HG03135 (cell line): ENCODE data around the gene PARK7.

Experiments used
- ATAC-seq: cut with Tn5 transposase; IDR thresholded peaks from one replicate; pipeline ENCODE4 v1.9.1; 2021; ENCODE audit warnings: mild to moderate bottlenecking, moderate library complexity; ENCODE audit not compliant: unreplicated experiment

Gene PARK7

DNA sequence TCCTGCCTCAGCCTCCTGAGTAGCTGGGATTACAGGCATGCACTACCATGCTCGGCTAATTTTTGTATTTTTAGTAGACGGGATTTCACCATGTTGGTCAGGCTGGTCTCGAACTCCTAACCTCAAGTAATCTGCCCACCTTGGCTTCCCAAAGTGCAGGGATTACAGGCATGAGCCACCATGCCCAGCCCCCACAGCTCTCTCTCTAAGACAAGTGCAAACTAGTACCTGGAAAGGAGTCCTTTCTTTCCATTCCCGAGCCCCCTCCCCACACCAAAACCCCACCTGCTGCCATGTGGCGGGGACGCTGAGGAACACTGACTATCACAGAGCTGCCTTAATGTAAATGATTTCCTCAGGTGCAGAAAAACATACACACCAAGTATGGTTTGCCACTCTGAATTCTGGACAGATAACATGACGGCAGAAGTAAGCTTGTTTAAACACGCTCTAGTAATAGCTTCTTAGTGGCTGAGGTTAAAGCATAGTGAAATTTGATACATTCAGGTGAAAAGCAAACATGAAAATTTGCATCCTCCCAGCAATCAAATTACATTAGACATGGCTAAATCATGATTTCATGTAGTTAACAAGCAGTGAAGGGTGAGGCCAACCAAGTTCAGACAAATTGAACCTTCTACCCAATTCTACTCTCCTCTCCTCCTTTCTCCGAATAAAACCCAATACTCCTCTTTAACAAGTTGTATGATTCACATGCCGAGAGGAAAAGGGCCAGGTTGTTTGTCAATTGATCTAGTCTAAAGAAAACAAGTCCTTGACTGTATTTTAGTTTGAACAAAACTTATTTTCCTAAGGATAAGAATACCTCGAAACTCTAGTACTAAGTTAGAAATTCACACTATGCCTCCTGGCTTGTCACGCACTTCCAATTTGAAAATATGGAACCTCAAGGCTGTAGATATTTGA lies 44.8 kb downstream of the PARK7 start:
- no peak for ATAC-seq

- no peak for ATAC-seq
Measured at GRCh38 chr1:8009043-8010002, 47.8 kb downstream of the PARK7 start.

DNA sequence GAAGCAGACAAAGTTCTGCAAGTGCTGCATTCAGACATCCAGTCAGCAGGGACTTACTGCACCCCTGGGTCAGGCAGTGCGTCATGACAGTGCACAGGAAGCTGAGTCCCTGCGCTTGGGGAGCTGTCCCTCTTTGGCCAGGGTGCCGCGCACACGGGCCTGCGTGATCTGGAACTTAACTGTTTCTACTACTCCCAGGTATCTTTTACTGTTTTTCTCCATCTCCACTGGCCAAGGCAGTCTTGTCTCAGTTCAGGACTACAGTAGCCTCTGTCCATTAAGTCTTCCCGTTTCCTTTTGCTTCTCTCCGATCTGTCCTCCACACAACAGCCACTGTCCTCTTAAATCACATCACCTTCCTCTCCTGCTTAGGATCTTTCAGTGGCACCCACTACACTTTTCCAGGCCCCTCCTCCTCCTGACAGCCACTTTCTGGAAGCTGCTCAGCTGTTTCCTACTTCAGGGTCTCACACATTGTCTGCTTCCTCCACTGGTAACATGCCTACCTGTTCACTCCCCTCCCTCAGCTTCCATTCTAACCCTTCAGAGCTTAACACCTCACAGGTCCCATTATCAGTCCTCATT lies 48.7 kb downstream of the PARK7 start:
- ATAC-seq, result no peak

DNA sequence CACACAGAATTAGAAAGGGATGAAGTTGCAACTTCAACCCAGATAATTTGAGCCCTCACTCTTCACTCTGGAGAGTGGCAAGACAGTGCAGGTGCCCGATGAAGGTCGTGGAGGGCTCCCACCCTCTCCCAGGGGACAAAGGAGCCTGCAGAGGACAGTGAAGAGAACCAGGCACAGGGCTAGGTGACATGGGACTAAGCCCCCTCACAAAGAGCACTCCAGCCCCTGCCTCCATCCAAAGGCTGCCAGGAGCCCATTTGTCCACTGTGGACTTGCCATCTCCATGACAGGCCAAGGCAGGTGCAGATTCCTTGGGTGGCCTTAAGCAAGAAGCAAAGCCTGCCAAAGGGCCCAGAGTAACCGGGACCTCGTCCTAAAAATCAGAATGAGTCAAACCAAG lies 49.5 kb downstream of the PARK7 start:
- no peak for ATAC-seq

DNA sequence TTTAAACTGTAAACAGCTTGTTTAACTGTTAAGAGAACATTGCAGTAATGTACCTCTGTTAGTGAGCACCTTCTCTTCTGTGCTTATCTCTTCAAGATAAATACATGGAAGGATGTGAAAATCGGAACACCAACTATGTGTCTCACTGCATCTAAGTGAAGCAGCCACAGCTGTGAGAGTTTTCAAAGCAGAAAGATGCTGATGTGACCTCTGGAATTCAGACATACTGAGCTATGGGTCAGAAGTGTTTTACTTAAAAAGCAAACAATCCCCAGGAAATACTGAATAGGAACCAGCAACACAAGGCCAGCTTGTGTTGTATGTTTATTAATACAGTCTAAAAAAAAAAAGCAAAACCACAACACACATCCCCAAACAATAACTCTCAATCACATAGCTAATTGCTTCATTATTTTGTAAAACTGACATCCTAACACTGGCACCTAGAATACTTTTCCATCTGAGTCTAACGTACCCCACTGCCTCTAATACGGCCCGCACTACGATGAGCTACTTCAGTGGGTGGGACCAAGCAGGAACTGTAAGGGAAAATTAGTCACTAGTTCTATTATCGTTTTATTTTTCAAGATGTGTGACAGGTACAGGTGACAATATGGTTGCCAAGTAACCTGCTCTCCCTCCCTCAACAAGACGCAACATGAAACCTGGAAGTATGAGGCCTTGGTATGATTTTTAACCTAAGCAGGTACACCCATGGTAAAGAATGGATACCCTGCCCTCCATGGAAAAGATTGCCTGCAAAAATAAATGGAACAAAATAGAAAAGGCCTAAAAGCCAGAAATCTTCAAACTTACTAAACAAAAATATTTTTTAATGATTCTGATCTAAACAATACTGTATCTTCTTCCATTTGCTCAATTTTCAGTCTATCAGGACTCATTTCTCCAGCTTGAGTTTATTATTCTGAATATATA lies 50.7 kb downstream of the PARK7 start:
- ATAC-seq, result no peak

DNA sequence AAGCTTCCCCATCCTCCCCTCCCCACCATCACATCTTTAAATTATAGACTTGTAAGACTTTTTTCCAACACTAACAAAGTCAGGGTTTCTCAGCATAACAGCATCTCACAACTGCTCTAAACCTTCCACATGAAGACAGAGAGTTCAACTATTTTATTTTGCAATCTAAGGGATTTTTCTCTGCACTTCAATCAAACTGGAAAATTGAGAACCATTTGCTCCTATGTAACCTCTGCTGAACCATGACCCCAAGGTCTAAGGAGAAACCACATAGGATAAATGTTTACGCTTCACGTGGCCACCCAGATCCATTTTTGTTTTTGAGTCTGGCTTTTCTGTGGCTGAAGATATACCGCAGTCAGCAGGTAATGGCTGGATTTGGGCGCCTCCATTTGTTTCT lies 51.4 kb downstream of the PARK7 start:
- no peak for ATAC-seq

DNA sequence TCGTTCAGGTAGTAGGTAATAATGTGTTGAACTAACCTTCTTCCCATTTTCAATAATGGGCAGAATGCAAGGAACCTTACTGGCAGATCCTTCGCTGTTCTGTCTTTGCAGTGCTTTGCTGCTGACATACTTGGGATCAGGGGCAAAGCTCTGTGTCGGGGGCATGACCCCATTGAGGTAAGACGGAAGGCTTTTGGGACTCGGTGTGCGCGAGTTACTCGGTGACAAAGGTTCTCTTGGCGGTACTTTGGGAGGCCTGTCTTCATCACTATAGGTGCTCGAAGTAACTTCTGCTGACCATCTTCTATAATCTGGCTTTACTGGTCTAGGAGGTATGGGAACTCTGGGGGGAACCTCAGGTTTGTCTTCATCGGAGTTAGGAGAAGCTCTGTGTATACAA lies 51.9 kb downstream of the PARK7 start:
- ATAC-seq, result no peak

GRCh38 chr1:8013800-8014199 lies 52.3 kb downstream of the PARK7 start:
- ATAC-seq, result no peak

- ATAC-seq, result no peak
Measured at GRCh38 chr1:8014381-8014988, 53.0 kb downstream of the PARK7 start.

- no peak for ATAC-seq
Measured at GRCh38 chr1:8015036-8015808, 53.7 kb downstream of the PARK7 start.

DNA sequence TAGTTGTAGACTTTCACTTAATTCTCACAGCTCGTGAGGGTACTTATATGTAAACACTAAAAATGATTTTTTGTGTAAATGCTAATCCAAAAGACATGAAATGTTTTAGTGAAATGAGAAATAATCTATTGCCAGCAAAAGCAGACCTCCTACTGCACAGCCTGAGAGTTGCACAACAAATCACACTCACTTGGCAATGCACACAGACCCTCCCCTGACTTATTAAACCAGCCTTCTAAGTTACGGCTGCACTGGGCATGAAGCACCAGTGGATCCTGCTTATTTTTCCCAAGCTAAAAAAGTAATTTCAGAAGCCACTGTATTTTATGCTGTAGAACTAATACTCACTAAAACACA lies 54.3 kb downstream of the PARK7 start:
- no peak for ATAC-seq

GRCh38 chr1:8016210-8016894 lies 54.8 kb downstream of the PARK7 start:
- ATAC-seq, result no peak

DNA sequence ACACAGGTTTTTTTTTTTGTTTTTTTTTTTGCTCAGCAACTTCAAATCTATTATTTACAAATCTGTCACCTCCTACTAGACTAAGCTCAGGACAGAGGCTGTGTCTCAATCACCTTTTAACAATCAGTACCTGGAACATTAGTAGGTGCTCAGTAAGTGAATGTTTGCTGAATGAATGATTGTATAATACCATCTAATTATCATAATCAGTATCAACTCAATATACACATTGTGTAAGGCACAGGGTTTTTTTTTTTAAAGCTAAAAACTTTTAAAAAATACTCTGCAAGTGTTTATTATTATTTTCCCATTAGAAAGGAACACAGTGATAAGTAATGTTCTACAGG lies 55.4 kb downstream of the PARK7 start:
- ATAC-seq, result no peak

DNA sequence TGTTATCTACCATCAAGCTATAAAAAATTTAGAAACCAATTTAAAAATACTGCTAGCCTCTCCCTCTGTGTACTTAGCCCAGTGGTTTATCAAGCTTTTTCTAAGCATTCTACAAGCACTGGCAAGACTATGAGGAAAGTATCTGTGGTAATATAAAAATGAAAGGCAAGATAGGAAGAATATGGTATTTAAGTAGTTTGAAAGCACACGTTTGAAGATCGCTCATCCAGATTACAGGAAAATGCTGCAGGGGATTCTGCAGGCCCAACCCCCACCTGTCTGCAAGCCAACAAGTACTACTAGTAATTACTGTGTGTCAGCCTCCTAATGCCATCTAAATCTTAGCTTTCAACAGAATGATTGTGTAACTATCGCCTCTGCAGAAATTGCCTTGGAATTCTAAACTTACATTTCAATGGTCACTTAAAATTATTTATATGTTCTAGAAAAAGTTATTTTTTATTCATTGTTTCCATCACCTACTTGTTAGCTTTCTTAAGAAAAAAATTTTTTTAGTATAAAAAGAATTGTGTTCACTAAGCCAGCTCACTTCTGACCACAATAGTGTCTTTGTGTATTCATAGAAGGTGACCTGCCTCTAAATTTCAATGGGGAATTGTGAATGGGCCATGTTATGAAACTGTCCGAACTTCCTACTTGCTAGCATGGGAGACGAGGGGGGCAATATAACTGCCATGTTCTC lies 56.1 kb downstream of the PARK7 start:
- ATAC-seq, result no peak

DNA sequence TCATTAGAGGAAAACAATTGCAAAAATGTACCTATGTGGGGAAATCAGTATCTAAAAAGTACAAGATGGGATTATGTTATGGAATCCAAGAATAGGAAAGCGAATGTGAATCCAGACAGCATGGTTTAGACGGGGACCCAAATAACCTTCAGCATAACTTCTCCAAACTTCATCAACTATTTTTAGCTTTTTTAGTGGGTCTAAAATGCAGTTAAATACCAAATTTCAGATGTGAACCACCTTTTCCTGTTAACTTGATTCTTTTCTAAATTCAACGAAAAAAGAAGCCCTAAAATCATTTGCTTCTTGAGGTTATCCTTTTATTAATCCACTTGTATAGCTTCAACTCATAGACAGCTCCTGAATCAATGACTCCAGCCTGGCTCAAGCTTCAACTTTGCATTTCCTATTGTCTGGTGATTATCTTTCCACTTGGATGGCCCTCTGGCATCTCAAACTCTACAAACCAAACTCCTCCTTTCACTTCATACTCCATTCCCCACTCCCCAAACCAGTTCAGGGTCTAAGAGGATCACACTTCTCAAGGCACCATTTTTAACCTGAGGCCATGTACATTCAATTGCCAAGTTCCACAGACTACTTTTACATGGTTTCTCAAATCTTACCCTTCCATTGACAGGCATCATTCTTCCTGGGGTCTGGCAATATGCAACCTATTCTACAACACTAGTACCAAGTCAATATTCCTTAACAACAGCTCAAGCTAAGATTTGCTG lies 57.1 kb downstream of the PARK7 start:
- no peak for ATAC-seq

- no peak for ATAC-seq
Measured at GRCh38 chr1:8019229-8019620, 57.7 kb downstream of the PARK7 start.

DNA sequence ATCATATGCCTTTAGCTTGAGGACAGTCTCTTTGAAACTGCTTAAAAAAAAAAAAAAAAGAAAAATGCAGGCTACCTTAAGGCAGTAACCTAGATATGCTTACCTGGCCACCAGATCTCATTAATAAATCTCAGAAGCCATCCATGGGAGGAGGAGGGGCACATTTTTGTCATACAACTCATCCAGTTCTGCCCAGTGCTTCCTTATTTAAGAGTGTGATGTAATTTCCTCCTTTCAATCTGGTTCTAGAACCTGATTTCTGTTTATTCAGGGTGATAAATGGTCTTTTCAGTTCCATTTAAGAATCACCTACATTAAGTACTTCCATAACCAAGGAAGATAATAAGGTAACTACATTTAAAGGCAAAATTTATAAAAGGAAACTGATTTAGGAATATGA lies 58.5 kb downstream of the PARK7 start:
- no peak for ATAC-seq
